IMR-90 (cell line): ENCODE data around the gene FERMT3. TPM values are rescaled to one million over a fixed set of nuclear protein-coding genes. Genes with fewer than 3 reads are reported as not detected.

Experiments used
- ATAC-seq: fragments of 200-7000 bp; cut with Tn5 transposase; 2 replicates; pipeline ENCODE4 v1.9.1; 2020; ENCODE audit warnings: low read depth, mild to moderate bottlenecking, moderate library complexity
- BruUV-seq: library from RNA; stranded (reverse); fragments of 400-500 nt; replicated peaks from 2 replicates; lab custom pipeline; 2021; lab: Mats Ljungman, UMichigan
- CTCF ChIA-PET: fragments of 300-600 bp; formaldehyde crosslinking; extraction: SDS; loops from one replicate; lab custom pipeline; 2021; ENCODE audit warnings: antibody characterized with exemption; lab: Yijun Ruan, JAX
- POLR2A ChIA-PET: fragments of 300-600 bp; sonication (Branson Sonifier 250); formaldehyde crosslinking; loops from one replicate; lab custom pipeline; 2022; ENCODE audit warnings: antibody characterized with exemption; ENCODE audit not compliant: unreplicated experiment; lab: Charles Lee
- DNase-seq: peaks from one replicate; pipeline ENCODE4 v3.0.0; 2013
- H2AFZ ChIP-seq: replicated peaks from 2 replicates; pipeline ENCODE3; 2013; ENCODE audit warnings: low read length, mild to moderate bottlenecking; ENCODE audit not compliant: poor library complexity
- H2AK5ac ChIP-seq: 2 replicates; pipeline ENCODE4 v1.6.1; 2013; ENCODE audit warnings: low read depth, low read length, inconsistent platforms
- H2AK9ac ChIP-seq: replicated peaks from 2 replicates; pipeline ENCODE3; 2013; ENCODE audit warnings: mild to moderate bottlenecking, low read depth, low read length, moderate library complexity; ENCODE audit not compliant: poor library complexity
- H2BK120ac ChIP-seq: 2 replicates; pipeline ENCODE4 v1.6.1; 2013; ENCODE audit warnings: low read depth, low read length, inconsistent platforms
- H2BK15ac ChIP-seq: 3 replicates; pipeline ENCODE4 v1.6.1; 2013; ENCODE audit warnings: low read depth, low read length, inconsistent platforms
- H2BK20ac ChIP-seq: 2 replicates; pipeline ENCODE4 v1.6.1; 2013; ENCODE audit warnings: low read depth, mild to moderate bottlenecking, inconsistent platforms, low read length, moderate library complexity
- H2BK5ac ChIP-seq: 2 replicates; pipeline ENCODE4 v1.6.1; 2013; ENCODE audit warnings: mild to moderate bottlenecking, low read depth, low read length, inconsistent platforms; ENCODE audit not compliant: poor library complexity, severe bottlenecking
- H3K14ac ChIP-seq: replicated peaks from 2 replicates; pipeline ENCODE4 v1.6.1; 2013; ENCODE audit warnings: low read depth, low read length, inconsistent platforms
- H3K18ac ChIP-seq: 2 replicates; pipeline ENCODE4 v1.6.1; 2013; ENCODE audit warnings: low read depth, low read length, control low read depth
- H3K23ac ChIP-seq: 2 replicates; pipeline ENCODE4 v1.6.1; 2013; ENCODE audit warnings: low read depth, low read length, inconsistent platforms
- H3K27ac ChIP-seq: 2 replicates; pipeline ENCODE4 v1.5.1; 2013; ENCODE audit warnings: mild to moderate bottlenecking, control low read depth, low read length; ENCODE audit not compliant: insufficient read depth
- H3K27me3 ChIP-seq: 2 replicates; pipeline ENCODE4 v1.6.1; 2013; ENCODE audit warnings: low read length; ENCODE audit not compliant: control insufficient read depth, insufficient read depth
- H3K36me3 ChIP-seq: 2 replicates; pipeline ENCODE4 v1.6.1; 2013; ENCODE audit warnings: low read length, mixed read lengths; ENCODE audit not compliant: control insufficient read depth, insufficient read depth
- H3K4ac ChIP-seq: 2 replicates; pipeline ENCODE4 v1.6.1; 2013; ENCODE audit warnings: low read depth, low read length, inconsistent platforms
- H3K4me1 ChIP-seq: 2 replicates; pipeline ENCODE4 v1.6.1; 2013; ENCODE audit warnings: low read length, mixed read lengths; ENCODE audit not compliant: control insufficient read depth, insufficient read depth
- H3K4me2 ChIP-seq: 2 replicates; pipeline ENCODE4 v1.6.1; 2013; ENCODE audit warnings: low read depth, mild to moderate bottlenecking, control low read depth, low read length, moderate library complexity
- H3K4me3 ChIP-seq: 2 replicates; pipeline ENCODE4 v1.5.1; 2013; ENCODE audit warnings: low read depth, mild to moderate bottlenecking, control low read depth, low read length, moderate library complexity; ENCODE audit not compliant: insufficient read depth
- H3K56ac ChIP-seq: 2 replicates; pipeline ENCODE4 v1.6.1; 2013; ENCODE audit warnings: low read length, inconsistent platforms; ENCODE audit not compliant: insufficient read depth; ENCODE audit errors: extremely low read depth
- H3K79me1 ChIP-seq, 2 experiments: 2 replicates each; pipeline ENCODE4 v1.6.1; 2013; ENCODE audit warnings: low read length in 2 of 2, inconsistent platforms in 1 of 2, low read depth in 1 of 2
- H3K9ac ChIP-seq: 2 replicates; pipeline ENCODE4 v1.6.1; 2013; ENCODE audit warnings: low read depth, low read length, control low read depth
- H3K9me1 ChIP-seq: 2 replicates; pipeline ENCODE4 v1.6.1; 2013; ENCODE audit warnings: low read length, inconsistent platforms; ENCODE audit not compliant: insufficient read depth
- H3K9me3 ChIP-seq: 2 replicates; pipeline ENCODE4 v1.6.1; 2013; ENCODE audit warnings: low read length; ENCODE audit not compliant: control insufficient read depth, insufficient read depth
- H4K20me1 ChIP-seq: 2 replicates; pipeline ENCODE4 v1.6.1; 2013; ENCODE audit warnings: low read length, inconsistent platforms; ENCODE audit not compliant: insufficient read depth
- H4K5ac ChIP-seq: 2 replicates; pipeline ENCODE4 v1.6.1; 2013; ENCODE audit warnings: mild to moderate bottlenecking, low read depth, low read length, control low read depth
- H4K8ac ChIP-seq, 2 experiments: 2 replicates each; pipeline ENCODE4 v1.6.1; 2013; ENCODE audit warnings: low read depth in 2 of 2, low read length in 2 of 2, control low read depth in 1 of 2, inconsistent platforms in 1 of 2
- H4K91ac ChIP-seq: 2 replicates; pipeline ENCODE4 v1.6.1; 2013; ENCODE audit warnings: low read depth, low read length, inconsistent platforms; ENCODE audit not compliant: insufficient read depth
- BHLHE40 ChIP-seq: fragments of 150-350 bp; IDR thresholded peaks from 2 replicates; pipeline ENCODE4 v1.6.1; 2016; ENCODE audit warnings: mild to moderate bottlenecking, low read depth, low read length
- CHD1 ChIP-seq: IDR thresholded peaks from 2 replicates; pipeline ENCODE4 v1.6.1; 2012; ENCODE audit warnings: low read depth, low read length, improper control_type of control experiment
- MXI1 ChIP-seq: IDR thresholded peaks from 2 replicates; pipeline ENCODE4 v1.6.1; 2012; ENCODE audit warnings: low read depth, mild to moderate bottlenecking, low read length, moderate library complexity, borderline replicate concordance
- POLR2A ChIP-seq: IDR thresholded peaks from 2 replicates; pipeline ENCODE4 v1.6.1; 2012; ENCODE audit warnings: mild to moderate bottlenecking, low read depth, low read length
- WGBS, 2 experiments: methylation state at CpG; one replicate each; pipeline versions ENCODE4 v1.1.5 to v1.1.7; 2013; ENCODE audit warnings: missing lambda C conversion rate in 2 of 2; ENCODE audit not compliant: insufficient read length in 1 of 2; ENCODE audit errors: extremely low coverage in 2 of 2; 5-methylcytosine and 5-hydroxymethylcytosine counted together
- dilution Hi-C: fragments of 300-500 bp; cut with HindIII; formaldehyde crosslinking; loops from one replicate; pipeline ENCODE4 v1.14.3; 2018; ENCODE audit warnings: low sequenced_read_pairs; ENCODE audit not compliant: unreplicated experiment
- in situ Hi-C: fragments of 300-500 bp; cut with MboI; formaldehyde crosslinking; loops from 3 replicates; pipeline ENCODE4 v1.14.3; 2019; ENCODE audit warnings: low sequenced_read_pairs, inconsistent platforms, mixed read lengths
- intact Hi-C: fragments of 100-400 bp; cut with micrococcal nuclease; formaldehyde crosslinking; loops from 2 replicates; pipeline ENCODE4 v1.10.0; 2022
- polyA plus RNA-seq, 3 experiments: library from polyadenylated mRNA; depleted of rRNA; stranded (reverse); fragments of >200 nt; gene quantifications; 2 replicates each; pipeline ENCODE4 v1.2.3, GENCODE V29; 2012; ENCODE audit warnings: low replicate concordance in 1 of 3
- total RNA-seq: library from RNA; depleted of rRNA; stranded (reverse); fragments of >200 nt; gene quantifications from 2 replicates; pipeline ENCODE4 v1.2.3, GENCODE V29; 2012
- TF ChIP-seq, protein P1 (sequence below): fragments of 150-350 bp; IDR thresholded peaks from 2 replicates; pipeline ENCODE4 v1.6.1; 2017; ENCODE audit warnings: mild to moderate bottlenecking, antibody characterized with exemption, low read length, low read depth

FERMT3 gene
- total and polyA plus RNA-seq, 2 of the 4 experiments (the other 2 are of a cell fraction): 0.36 to 2.3 TPM

DNA sequence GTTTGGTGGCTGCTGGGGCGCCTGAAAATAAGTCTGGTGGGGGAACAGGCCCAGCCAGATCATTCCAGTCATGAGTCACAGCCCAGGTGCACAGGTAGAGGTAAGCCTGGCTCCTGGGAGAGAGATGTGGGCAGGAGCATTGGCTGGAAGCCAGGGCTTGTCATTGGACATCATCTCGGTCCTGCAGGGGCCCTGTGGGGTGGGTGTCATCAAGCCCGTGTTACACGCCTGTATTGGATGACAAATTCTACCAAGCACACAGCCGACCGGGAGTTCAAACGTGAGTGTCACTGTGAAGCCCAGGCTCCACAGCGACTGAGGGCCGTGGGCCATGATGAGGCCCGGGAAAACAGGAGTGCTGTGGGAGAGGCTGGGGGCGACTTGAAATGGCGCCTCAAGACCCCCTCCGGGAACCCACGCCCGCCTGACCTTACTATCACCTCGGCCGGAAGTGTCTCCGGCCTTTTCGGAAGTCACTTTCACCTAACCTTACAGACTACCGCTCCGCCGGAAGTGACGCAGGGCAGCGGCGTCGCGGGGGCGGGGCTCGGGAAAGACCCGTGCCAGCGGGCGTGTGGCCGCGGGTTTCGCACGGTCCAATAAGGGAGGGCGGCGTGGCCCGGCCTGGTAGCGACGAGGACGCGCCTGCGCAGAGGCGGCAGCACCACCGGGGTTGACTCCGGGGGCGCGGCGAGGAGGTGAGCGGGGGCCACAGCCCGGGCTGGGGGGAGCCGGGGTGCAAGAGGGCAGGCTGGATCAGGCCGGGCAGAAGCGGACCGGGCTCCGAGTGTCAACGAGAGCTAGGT is 34.1 kb downstream of the FERMT3 start, which contains the start of gene FKBP2:
TSS of gene FKBP2 (plus strand) at position 661 of the 806 bp plus-strand sequence. CDS start 1,293 bp downstream, outside the sequence.
- Histone ChIP-seq H3K4me3 (peak within 1 kb of the TSS; percentile 85), H3K9ac (peak within 1 kb of the TSS; percentile 74), H2AK5ac (peak within 1 kb of the TSS; percentile 73), H2AK9ac (peak within 1 kb of the TSS; percentile 98), H3K9me1 (peaks cover 14% of the 10 kb centered on the region), H4K20me1 (peaks cover 21% of the 10 kb centered on the region), H4K8ac (peak within 1 kb of the TSS; percentile 96 to 99), H3K4me1 (peaks cover 15% of the 10 kb centered on the region), H3K79me1 (peaks cover 23 to 42% of the 10 kb centered on the region in 2 experiments; a peak in 3 of 4 replicates), H3K27me3 (no peaks in the 10 kb centered on the region), H3K18ac (peak within 1 kb of the TSS; percentile 47), H3K4me2 (peak within 1 kb of the TSS; percentile 97), H3K56ac (peak within 1 kb of the TSS; percentile 55; the same call in 1 of the 2 replicates), H2BK15ac (peak within 1 kb of the TSS; percentile 35; the same call in 2 of the 3 replicates), H3K4ac (peak within 1 kb of the TSS; percentile 94), H3K36me3 (peaks cover 31% of the 10 kb centered on the region), H3K23ac (peak within 1 kb of the TSS; percentile 61; the same call in 1 of the 2 replicates), H4K5ac (peak within 1 kb of the TSS; percentile 90), H3K14ac (peak within 1 kb of the TSS; percentile 91), H2AFZ (peak within 1 kb of the TSS; percentile 99), H3K9me3 (no peaks in the 10 kb centered on the region), H2BK5ac (peak within 1 kb of the TSS; percentile 92), H3K27ac (peak within 1 kb of the TSS; percentile 89), H4K91ac (peak within 1 kb of the TSS; percentile 83), H2BK20ac (no peak within 1 kb of the TSS), H2BK120ac (peak within 1 kb of the TSS; percentile 82)
- ATAC-seq: peak; percentile 70
- BruUV-seq: no TSS peak
- intact Hi-C loops: loop anchor here (2.0 kb wide), 1 partner anchor 54 kb away; the partner anchor contains the start of gene STIP1
- DNase-seq: peak; percentile 95
- TF ChIP-seq, protein P1, sequence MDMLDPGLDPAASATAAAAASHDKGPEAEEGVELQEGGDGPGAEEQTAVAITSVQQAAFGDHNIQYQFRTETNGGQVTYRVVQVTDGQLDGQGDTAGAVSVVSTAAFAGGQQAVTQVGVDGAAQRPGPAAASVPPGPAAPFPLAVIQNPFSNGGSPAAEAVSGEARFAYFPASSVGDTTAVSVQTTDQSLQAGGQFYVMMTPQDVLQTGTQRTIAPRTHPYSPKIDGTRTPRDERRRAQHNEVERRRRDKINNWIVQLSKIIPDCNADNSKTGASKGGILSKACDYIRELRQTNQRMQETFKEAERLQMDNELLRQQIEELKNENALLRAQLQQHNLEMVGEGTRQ: peak; percentile 51
- peak; percentile 94 for TF ChIP-seq BHLHE40
- TF ChIP-seq MXI1: peak; percentile 27; the same call in 1 of the 2 replicates
- peak; percentile 84 for TF ChIP-seq POLR2A
- TF ChIP-seq CHD1: no peak
- dilution Hi-C loops: no loop called here
- 0% methylated on average over 21 of the region's 58 CpGs; no CpG with 5 or more reads in 1 of the 2 experiments for WGBS, 2 experiments
- ChIA-PET POLR2A (interaction anchor here (0.6 to 1.1 kb wide), 2 partner anchors 36 to 55 kb away, joined by 3 to 24 read pairs; no protein-coding TSS in a partner anchor), CTCF (interaction anchor here (0.6 to 2.5 kb wide), 3 partner anchors 36 to 882 kb away, joined by 3 to 8 read pairs (median 5); no protein-coding TSS in a partner anchor)
- in situ Hi-C loops: no loop called here
